Measurements from ENCODE around the gene IGF1R.

Gene IGF1R

DNA sequence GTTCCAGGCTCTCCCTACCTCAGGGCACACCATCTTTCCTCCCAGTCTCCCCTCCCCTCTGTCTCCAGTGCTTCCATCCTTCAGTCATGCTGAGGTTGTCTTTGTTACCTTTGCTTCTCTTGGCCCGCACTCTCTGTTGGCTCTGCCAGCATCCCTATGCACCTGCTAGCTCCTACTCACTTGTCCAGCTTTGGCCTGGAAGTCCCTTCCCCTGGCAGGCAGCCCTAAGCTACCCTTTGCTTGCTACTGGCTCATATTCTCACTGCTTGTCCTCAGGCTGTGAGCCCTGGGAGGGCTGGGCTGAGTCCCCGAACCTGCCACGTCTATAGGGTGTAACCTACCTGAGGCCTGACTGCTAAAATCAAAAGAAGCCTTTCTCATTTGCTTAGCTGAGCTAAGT is 236.6 kb downstream of the IGF1R start:
- TF ChIP-seq, protein P1, sequence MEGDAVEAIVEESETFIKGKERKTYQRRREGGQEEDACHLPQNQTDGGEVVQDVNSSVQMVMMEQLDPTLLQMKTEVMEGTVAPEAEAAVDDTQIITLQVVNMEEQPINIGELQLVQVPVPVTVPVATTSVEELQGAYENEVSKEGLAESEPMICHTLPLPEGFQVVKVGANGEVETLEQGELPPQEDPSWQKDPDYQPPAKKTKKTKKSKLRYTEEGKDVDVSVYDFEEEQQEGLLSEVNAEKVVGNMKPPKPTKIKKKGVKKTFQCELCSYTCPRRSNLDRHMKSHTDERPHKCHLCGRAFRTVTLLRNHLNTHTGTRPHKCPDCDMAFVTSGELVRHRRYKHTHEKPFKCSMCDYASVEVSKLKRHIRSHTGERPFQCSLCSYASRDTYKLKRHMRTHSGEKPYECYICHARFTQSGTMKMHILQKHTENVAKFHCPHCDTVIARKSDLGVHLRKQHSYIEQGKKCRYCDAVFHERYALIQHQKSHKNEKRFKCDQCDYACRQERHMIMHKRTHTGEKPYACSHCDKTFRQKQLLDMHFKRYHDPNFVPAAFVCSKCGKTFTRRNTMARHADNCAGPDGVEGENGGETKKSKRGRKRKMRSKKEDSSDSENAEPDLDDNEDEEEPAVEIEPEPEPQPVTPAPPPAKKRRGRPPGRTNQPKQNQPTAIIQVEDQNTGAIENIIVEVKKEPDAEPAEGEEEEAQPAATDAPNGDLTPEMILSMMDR (IDR thresholded peaks at IDR 0.05; ENCODE audit: borderline replicate concordance, insufficient read depth, low read depth, low read length) = no peak

DNA sequence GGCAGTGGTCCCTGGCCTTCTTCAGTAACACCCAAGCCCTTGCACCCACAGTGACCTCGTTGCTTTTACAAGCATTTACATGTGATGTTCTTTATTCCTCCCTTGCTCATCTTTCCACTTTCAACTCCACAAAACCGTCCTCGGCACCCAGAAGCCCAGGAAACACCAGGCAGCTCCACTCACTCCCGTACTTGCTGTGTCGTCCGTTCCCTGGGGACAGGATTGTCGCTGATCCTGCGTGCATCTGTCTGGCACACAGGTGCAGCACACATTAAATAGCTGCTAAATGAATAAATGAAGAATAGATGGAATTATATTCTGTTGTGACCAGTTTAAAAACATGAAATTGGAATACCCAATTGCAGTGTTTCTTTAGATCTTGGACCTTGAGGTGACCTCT is 239.6 kb downstream of the IGF1R start:
- H3K4me3 ChIP-seq (ENCODE audit: low read depth, low read length) = no peak overlapping the region
- TF ChIP-seq, protein P1 (IDR thresholded peaks at IDR 0.05; ENCODE audit: borderline replicate concordance, insufficient read depth, low read depth, low read length) = no peak

More for the DNA sequence above, 236.6 kb downstream of the IGF1R start:
- no peak overlapping the region for H3K4me3 ChIP-seq (ENCODE audit: low read depth, low read length)

DNA sequence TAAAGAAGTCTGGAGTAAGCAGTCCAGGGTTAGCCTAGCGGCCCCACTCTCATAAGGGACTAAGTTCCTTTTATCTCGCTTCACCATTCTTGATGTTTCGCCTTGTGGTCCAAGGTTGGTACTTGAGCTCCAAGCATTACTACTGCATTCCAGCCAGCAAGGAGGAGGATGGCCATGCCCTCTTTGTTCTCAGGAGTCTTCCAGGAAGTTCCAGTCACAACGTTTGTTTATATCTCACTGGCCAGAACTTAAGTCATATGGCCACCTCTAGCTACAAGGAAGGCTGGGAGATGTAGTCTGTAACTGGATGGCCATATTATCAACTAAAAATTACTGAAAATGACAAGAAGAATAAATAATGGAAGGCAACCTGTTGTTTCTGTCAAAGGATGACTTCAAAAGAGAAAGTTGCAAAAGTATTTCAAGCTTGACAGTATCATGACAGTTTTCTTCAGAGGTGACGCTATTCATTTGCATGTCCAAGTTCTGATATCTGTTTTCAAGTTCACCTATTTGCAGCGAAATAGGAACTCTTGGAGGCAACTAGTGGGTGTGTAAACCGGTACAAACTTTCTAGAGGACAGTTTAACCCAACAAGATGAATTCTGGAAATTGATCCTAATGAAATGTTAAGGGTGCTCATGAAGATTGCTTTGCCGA is 240.6 kb downstream of the IGF1R start:
- H3K4me3 ChIP-seq (ENCODE audit: low read depth, low read length) = no peak overlapping the region
- TF ChIP-seq, protein P1 (IDR thresholded peaks at IDR 0.05; ENCODE audit: borderline replicate concordance, insufficient read depth, low read depth, low read length) = no peak

DNA sequence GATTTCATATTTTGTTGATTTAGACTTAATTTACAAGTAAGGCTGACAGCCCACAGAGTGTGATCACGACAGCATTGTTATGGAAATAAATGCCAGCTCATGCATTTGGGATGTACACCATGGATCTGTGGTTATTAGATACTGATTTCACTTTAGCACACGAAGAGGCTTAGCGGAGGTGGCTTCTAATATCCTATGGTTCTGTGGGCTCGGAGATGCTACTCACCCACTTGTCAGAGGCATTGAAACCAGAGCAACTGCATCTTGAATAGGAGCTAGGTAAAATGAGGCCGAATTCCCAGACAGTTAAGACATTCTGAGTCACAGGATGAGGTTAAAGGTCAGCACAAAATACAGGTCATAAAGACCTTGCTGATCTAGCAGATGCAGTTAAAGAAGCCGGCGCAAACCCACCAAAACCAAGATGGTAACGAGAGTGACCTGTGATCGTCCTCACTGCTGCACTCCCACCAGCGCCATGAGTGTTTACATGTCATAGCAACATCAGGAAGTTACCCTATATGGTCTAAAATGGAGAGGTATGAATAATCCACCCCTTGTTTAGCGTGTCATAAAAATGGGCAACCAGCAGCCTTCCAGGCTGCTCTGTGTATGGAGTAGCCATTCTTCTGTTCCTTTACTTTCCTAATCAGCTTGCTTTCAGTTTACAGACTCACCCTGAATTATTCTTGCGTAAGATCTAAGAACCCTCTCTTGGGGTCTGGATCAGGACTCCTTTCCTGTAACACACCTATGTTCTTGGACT is 241.8 kb downstream of the IGF1R start:
- TF ChIP-seq, protein P1 (IDR thresholded peaks at IDR 0.05; ENCODE audit: borderline replicate concordance, insufficient read depth, low read depth, low read length) = no peak
- no peak overlapping the region for H3K4me3 ChIP-seq (ENCODE audit: low read depth, low read length)

DNA sequence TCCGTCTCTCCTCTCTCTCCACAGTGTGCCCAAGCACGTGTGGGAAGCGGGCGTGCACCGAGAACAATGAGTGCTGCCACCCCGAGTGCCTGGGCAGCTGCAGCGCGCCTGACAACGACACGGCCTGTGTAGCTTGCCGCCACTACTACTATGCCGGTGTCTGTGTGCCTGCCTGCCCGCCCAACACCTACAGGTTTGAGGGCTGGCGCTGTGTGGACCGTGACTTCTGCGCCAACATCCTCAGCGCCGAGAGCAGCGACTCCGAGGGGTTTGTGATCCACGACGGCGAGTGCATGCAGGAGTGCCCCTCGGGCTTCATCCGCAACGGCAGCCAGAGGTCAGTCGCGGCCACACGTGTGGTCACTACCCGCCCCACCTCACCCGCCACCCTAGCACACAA is 243.0 kb downstream of the IGF1R start:
- TF ChIP-seq, protein P1 (IDR thresholded peaks at IDR 0.05; ENCODE audit: borderline replicate concordance, insufficient read depth, low read depth, low read length) = no peak
- no peak overlapping the region for H3K4me3 ChIP-seq (ENCODE audit: low read depth, low read length)

DNA sequence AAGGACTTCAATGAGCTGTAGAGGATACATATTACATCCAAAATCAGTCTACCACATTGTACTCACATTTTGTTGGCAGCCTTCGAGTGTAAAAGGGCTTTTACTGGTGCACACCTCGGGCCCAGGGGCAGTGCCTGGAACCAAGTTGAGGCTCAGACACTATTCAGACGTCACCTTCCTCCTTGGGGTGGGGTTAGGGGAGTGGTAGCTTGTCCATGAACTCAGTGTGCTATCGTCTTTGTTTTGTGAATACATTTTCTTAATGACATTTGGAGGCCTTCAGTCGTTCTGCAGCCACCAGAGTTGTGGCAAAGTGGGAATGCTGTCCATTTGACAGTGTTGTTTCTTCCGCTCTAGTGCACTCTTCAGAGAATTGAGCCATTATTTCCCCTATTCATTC is 245.1 kb downstream of the IGF1R start:
- TF ChIP-seq, protein P1 (IDR thresholded peaks at IDR 0.05; ENCODE audit: borderline replicate concordance, insufficient read depth, low read depth, low read length) = no peak
- H3K4me3 ChIP-seq (ENCODE audit: low read depth, low read length) = no peak overlapping the region

DNA sequence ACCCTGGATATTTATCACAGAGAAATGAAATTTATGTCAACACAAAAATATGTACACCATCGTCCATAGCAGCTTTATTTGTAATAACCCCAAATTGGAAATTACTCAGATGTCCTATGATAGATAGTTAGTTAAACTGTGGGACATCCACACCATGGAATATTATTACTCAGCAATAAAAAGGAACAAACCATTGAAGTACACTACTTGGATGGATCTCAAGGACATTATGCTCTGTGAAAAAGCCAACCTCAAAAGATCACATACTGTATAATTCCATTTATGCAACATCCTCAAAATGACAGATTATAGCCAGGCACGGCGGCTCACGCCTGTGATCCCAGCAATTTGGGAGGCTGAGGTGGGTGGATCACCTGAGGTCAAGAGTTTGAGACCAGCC is 246.0 kb downstream of the IGF1R start:
- H3K4me3 ChIP-seq (ENCODE audit: low read depth, low read length) = no peak overlapping the region
- TF ChIP-seq, protein P1 (IDR thresholded peaks at IDR 0.05; ENCODE audit: borderline replicate concordance, insufficient read depth, low read depth, low read length) = no peak
